Measurements from ENCODE around the gene TDRD12.
"Not testable (repeated sequence)": the region's sequence is repeated elsewhere in the genome, so short reads cannot be mapped to it uniquely, and the experiment has no call there.

TDRD12 gene

GRCh38 chr19:32694316-32694715 lies 25.3 kb upstream of the TDRD12 start:
- DNase-seq = not testable (repeated sequence)

- not testable (repeated sequence) for DNase-seq
Measured at GRCh38 chr19:32694851-32695250, 24.7 kb upstream of the TDRD12 start.

- not testable (repeated sequence) for DNase-seq
Measured at GRCh38 chr19:32695506-32695905, 24.1 kb upstream of the TDRD12 start.

- not testable (repeated sequence) for DNase-seq
Measured at GRCh38 chr19:32696771-32697170, 22.8 kb upstream of the TDRD12 start.

GRCh38 chr19:32700129-32700528 lies 19.4 kb upstream of the TDRD12 start:
- DNase-seq = not testable (repeated sequence)

GRCh38 chr19:32702010-32702409 lies 17.6 kb upstream of the TDRD12 start:
- peak; percentile 38 for DNase-seq

- DNase-seq = not testable (repeated sequence)
Measured at GRCh38 chr19:32704006-32704405, 15.6 kb upstream of the TDRD12 start.

- DNase-seq = no peak
Measured at GRCh38 chr19:32708457-32708856, 11.1 kb upstream of the TDRD12 start.

GRCh38 chr19:32709032-32709431 lies 10.5 kb upstream of the TDRD12 start:
- DNase-seq = no peak

- DNase-seq = no peak
Measured at GRCh38 chr19:32711747-32712146, 7.8 kb upstream of the TDRD12 start.

GRCh38 chr19:32716203-32716602 lies 3.4 kb upstream of the TDRD12 start:
- not testable (repeated sequence) for DNase-seq

- DNase-seq = no peak
Measured at GRCh38 chr19:32717496-32717895, 2.1 kb upstream of the TDRD12 start.

- no peak for DNase-seq
Measured at GRCh38 chr19:32718286-32718685, 1.3 kb upstream of the TDRD12 start.

GRCh38 chr19:32720216-32720935 lies 809 bp downstream of the TDRD12 start:
- DNase-seq = no peak

- DNase-seq = no peak
Measured at GRCh38 chr19:32720936-32721250, 1.3 kb downstream of the TDRD12 start.

GRCh38 chr19:32735936-32736335 lies 16.4 kb downstream of the TDRD12 start:
- no peak for DNase-seq

GRCh38 chr19:32743021-32743420 lies 23.5 kb downstream of the TDRD12 start:
- DNase-seq = no peak

- no peak for DNase-seq
Measured at GRCh38 chr19:32743447-32743846, 23.9 kb downstream of the TDRD12 start.

- no peak for DNase-seq
Measured at GRCh38 chr19:32744555-32745325, 25.2 kb downstream of the TDRD12 start.

- not testable (repeated sequence) for DNase-seq
Measured at GRCh38 chr19:32745594-32746251, 26.2 kb downstream of the TDRD12 start.

- not testable (repeated sequence) for DNase-seq
Measured at GRCh38 chr19:32746631-32747196, 27.1 kb downstream of the TDRD12 start.

GRCh38 chr19:32748497-32748896 lies 28.9 kb downstream of the TDRD12 start:
- no peak for DNase-seq

GRCh38 chr19:32748948-32749347 lies 29.4 kb downstream of the TDRD12 start:
- no peak for DNase-seq

GRCh38 chr19:32749361-32749760 lies 29.8 kb downstream of the TDRD12 start:
- no peak for DNase-seq
